Right hindlimb (tissue), 1 donor: ENCODE data around the gene EFTUD2.

ENCODE experiments used
- DNase-seq: peaks from one replicate; pipeline ENCODE4 v3.0.0-alpha.2; 2018

EFTUD2 gene

GRCh38 chr17:44804302-44805089 lies 94.7 kb downstream of the EFTUD2 start:
- DNase-seq: peak; percentile 78

DNA sequence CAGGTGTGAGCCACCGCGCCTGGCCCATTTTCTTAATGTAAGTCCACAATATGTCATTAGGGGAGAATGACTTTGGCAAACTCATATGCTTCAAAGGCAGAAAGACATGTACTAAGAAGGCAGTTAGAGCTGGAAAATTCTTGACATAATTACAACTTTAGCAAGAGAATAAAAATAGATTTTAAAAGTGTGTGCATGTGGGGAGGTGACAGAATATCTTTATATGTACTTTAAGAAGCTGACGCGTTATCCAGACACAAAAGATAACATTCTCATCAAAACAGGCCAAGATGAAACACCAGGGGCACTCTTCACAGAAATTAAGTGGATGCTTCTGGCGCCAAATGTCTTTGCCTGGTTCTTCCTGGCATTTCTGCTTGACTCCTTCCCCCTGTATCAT lies 97.4 kb downstream of the EFTUD2 start:
- DNase-seq: no peak
